B cell (primary cell): ENCODE data around the gene C1orf74. TPM values are rescaled to one million over a fixed set of nuclear protein-coding genes. Genes with fewer than 3 reads are reported as not detected.

Experiments
- ATAC-seq: fragments of 200-7000 bp; cut with Tn5 transposase; one replicate; pipeline ENCODE4 v1.10.0; 2021; ENCODE audit warnings: low read depth, mild to moderate bottlenecking, moderate number of reproducible peaks, moderate library complexity
- CTCF ChIA-PET: fragments of 350-600 bp; sonication (Branson Sonifier 250); formaldehyde crosslinking; loops from one replicate; lab custom pipeline; 2021; ENCODE audit warnings: antibody characterized with exemption, inconsistent platforms; lab: Charles Lee
- POLR2A ChIA-PET: fragments of 350-600 bp; sonication (Branson Sonifier 250); formaldehyde crosslinking; loops from one replicate; lab custom pipeline; 2021; ENCODE audit warnings: antibody characterized with exemption; lab: Charles Lee
- DNase-seq: peaks from one replicate; pipeline ENCODE4 v3.0.0; 2013
- H2AFZ ChIP-seq: 2 replicates; pipeline ENCODE4 v1.6.1; 2012; ENCODE audit warnings: mild to moderate bottlenecking, low read depth, low read length; ENCODE audit not compliant: insufficient read depth, poor library complexity, severe bottlenecking
- H3K27ac ChIP-seq, 2 donors: 1 replicate in 1 of 2; 2 replicates in 1 of 2; pipeline ENCODE4 v1.5.1; 2012 to 2013; ENCODE audit warnings: low read length in 2 of 2, mild to moderate bottlenecking in 2 of 2, moderate library complexity in 1 of 2
- H3K27me3 ChIP-seq, 4 experiments: fragments of 200-600 bp in 1 of 4; sonication (generic) in 1 of 4; replicated peaks in 1 of 4; 1 replicate in 2 of 4; 2 replicates in 2 of 4; pipeline versions ENCODE4 v1.6.1 to v1.7.0; 2013 to 2016; ENCODE audit warnings: low read length in 3 of 4, mild to moderate bottlenecking in 2 of 4, mixed read lengths in 1 of 4, moderate library complexity in 1 of 4; ENCODE audit not compliant: insufficient read depth in 4 of 4, control insufficient read depth in 3 of 4; ENCODE audit errors: control extremely low read depth in 1 of 4
- H3K36me3 ChIP-seq, 2 experiments: replicated peaks in 1 of 2; 1 replicate in 1 of 2; 2 replicates in 1 of 2; pipeline versions ENCODE4 v1.6.1 to v1.7.1; 2013; ENCODE audit warnings: low read length in 1 of 2; ENCODE audit not compliant: insufficient read depth in 2 of 2, control insufficient read depth in 1 of 2; ENCODE audit errors: control extremely low read depth in 1 of 2, extremely low read depth in 1 of 2
- H3K4me1 ChIP-seq, 2 donors: fragments of 200-600 bp in 1 of 2; sonication (generic) in 1 of 2; 1 replicate in 1 of 2; 2 replicates in 1 of 2; pipeline versions ENCODE4 v1.5.1 to v1.6.1; 2013 to 2017; ENCODE audit warnings: low read length in 2 of 2; ENCODE audit not compliant: control insufficient read depth in 2 of 2, insufficient read depth in 2 of 2
- H3K4me2 ChIP-seq: replicated peaks from 2 replicates; pipeline ENCODE3; 2012; ENCODE audit warnings: mild to moderate bottlenecking, low read depth, low read length; ENCODE audit not compliant: poor library complexity, severe bottlenecking
- H3K4me3 ChIP-seq, 5 experiments: fragments of 200-600 bp in 1 of 5; sonication (generic) in 1 of 5; 1 replicate in 3 of 5; 2 replicates in 2 of 5; pipeline versions ENCODE4 v1.5.1 to v1.7.0; 2011 to 2016; ENCODE audit warnings: low read length in 4 of 5, mild to moderate bottlenecking in 4 of 5, low read depth in 2 of 5, control low read depth in 1 of 5, moderate library complexity in 1 of 5; ENCODE audit not compliant: insufficient read depth in 1 of 5; ENCODE audit errors: control extremely low read depth in 1 of 5, extremely low read depth in 1 of 5
- H3K79me2 ChIP-seq: fragments of 200-600 bp; sonication (generic); one replicate; pipeline ENCODE4 v1.6.0; 2016; ENCODE audit warnings: low read length; ENCODE audit not compliant: control insufficient read depth, insufficient read depth
- H3K9ac ChIP-seq: fragments of 200-600 bp; sonication (generic); 2 replicates; pipeline ENCODE4 v1.6.1; 2017; ENCODE audit warnings: mild to moderate bottlenecking, low read length, moderate library complexity
- H3K9me3 ChIP-seq, 3 donors: one replicate each; pipeline versions ENCODE4 v1.6.1 to v1.7.1; 2013; ENCODE audit warnings: low read length in 2 of 3; ENCODE audit not compliant: control insufficient read depth in 2 of 3, insufficient read depth in 1 of 3; ENCODE audit errors: control extremely low read depth in 1 of 3
- H4K20me1 ChIP-seq: 2 replicates; pipeline ENCODE4 v1.6.0; 2012; ENCODE audit warnings: mild to moderate bottlenecking, low read length; ENCODE audit not compliant: insufficient read depth, control insufficient read depth, poor library complexity, severe bottlenecking
- H3K27ac Mint-ChIP-seq: one replicate; pipeline ENCODE4 v1.8.0; 2021; ENCODE audit warnings: mixed read lengths
- H3K27me3 Mint-ChIP-seq: one replicate; pipeline ENCODE4 v1.8.0; 2021; ENCODE audit warnings: mixed read lengths
- H3K4me1 Mint-ChIP-seq: one replicate; pipeline ENCODE4 v1.8.0; 2021; ENCODE audit warnings: mixed read lengths
- H3K4me3 Mint-ChIP-seq: one replicate; pipeline ENCODE4 v1.8.0; 2021; ENCODE audit warnings: mixed read lengths
- H3K9me3 Mint-ChIP-seq: one replicate; pipeline ENCODE4 v1.8.0; 2022; ENCODE audit warnings: mixed read lengths; ENCODE audit not compliant: insufficient read depth
- EZH2 ChIP-seq: IDR thresholded peaks from 2 replicates; pipeline ENCODE4 v1.6.1; 2012; ENCODE audit warnings: borderline replicate concordance, low read depth, mild to moderate bottlenecking, moderate library complexity, low read length; ENCODE audit not compliant: insufficient read depth, poor library complexity, severe bottlenecking
- WGBS: methylation state at CpG from one replicate; pipeline ENCODE4 v1.1.5; 2013; ENCODE audit warnings: missing lambda C conversion rate; ENCODE audit not compliant: insufficient coverage; 5-methylcytosine and 5-hydroxymethylcytosine counted together
- intact Hi-C: fragments of 100-400 bp; cut with micrococcal nuclease; formaldehyde crosslinking; loops from one replicate; pipeline ENCODE4 v1.10.0; 2022
- polyA plus RNA-seq: library from polyadenylated mRNA; depleted of rRNA; stranded (reverse); fragments of >200 nt; gene quantifications from 2 replicates; pipeline ENCODE4 v1.2.3, GENCODE V29; 2012
- total RNA-seq, 2 donors: library from RNA; stranded (reverse); fragments of 120-200 nt in 1 of 2; gene quantifications; 1 replicate in 1 of 2; 2 replicates in 1 of 2; pipeline versions ENCODE4 v1.2.3 to v1.2.4, GENCODE V29; 2013 to 2022
- TF ChIP-seq, protein P1 (sequence below): fragments of 200-600 bp; IDR thresholded peaks from one replicate; pipeline ENCODE4 v1.8.0; 2022; ENCODE audit warnings: antibody characterized with exemption, mild to moderate bottlenecking

Gene C1orf74
- total and polyA plus RNA-seq, 2 donors (not counting 1 experiment from before 2014, with no cell fraction given) = 0.49 to 3.4 TPM

DNA sequence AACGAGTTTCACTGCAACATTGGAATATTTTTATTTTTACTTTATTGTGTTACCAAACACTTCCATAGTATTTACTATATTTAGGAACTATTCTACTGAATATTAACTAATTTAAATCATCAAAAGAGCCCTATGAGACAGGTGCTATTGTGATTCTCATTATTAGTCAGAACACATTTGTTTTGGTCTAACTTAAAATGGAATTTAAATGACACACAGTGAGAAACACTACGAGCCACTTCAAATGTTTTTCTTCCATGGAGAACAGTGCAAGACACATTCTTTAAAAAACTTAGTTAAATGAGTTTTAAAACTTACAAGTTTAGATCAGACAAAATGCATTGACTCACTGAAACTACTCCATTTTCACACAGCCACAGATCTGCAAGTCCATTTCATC, 35.2 kb downstream of the C1orf74 start:
- intact Hi-C loops = loop anchor here (5.0 kb wide), 1 partner anchor 578 kb away; the partner anchor contains the start of gene HHAT
- ChIA-PET CTCF (interaction anchor here (1.4 to 3.2 kb wide), 11 partner anchors 10 to 182 kb away, joined by 3 to 48 read pairs (median 11); partner anchors contain the start of genes C1orf74 and UTP25), POLR2A (no interaction called here)
- H3K27me3 Mint-ChIP-seq = no peaks in the 10 kb centered on the region
- WGBS = no CpG with 5 or more reads among the region's 2 CpGs
- Histone ChIP-seq H4K20me1 (no peaks in the 10 kb centered on the region), H3K27me3 (no peaks in the 10 kb centered on the region), H3K79me2 (peaks cover 1% of the 10 kb centered on the region), H3K4me1 (peaks cover 29 to 36% of the 10 kb centered on the region in 2 donors), H3K4me2 (no peak overlapping the region), H3K27ac (no peak overlapping the region), H2AFZ (no peak overlapping the region), H3K9ac (no peak overlapping the region), H3K4me3 (no peak overlapping the region), H3K9me3 (no peaks in the 10 kb centered on the region), H3K36me3 (no peaks in the 10 kb centered on the region)
- peaks cover 35% of the 10 kb centered on the region for H3K4me1 Mint-ChIP-seq
- ATAC-seq (no peak), DNase-seq (no peak)
- no peak overlapping the region for H3K27ac Mint-ChIP-seq
- H3K9me3 Mint-ChIP-seq = no peaks in the 10 kb centered on the region
- no peak overlapping the region for H3K4me3 Mint-ChIP-seq
- no peak for TF ChIP-seq EZH2
- TF ChIP-seq, protein P1, sequence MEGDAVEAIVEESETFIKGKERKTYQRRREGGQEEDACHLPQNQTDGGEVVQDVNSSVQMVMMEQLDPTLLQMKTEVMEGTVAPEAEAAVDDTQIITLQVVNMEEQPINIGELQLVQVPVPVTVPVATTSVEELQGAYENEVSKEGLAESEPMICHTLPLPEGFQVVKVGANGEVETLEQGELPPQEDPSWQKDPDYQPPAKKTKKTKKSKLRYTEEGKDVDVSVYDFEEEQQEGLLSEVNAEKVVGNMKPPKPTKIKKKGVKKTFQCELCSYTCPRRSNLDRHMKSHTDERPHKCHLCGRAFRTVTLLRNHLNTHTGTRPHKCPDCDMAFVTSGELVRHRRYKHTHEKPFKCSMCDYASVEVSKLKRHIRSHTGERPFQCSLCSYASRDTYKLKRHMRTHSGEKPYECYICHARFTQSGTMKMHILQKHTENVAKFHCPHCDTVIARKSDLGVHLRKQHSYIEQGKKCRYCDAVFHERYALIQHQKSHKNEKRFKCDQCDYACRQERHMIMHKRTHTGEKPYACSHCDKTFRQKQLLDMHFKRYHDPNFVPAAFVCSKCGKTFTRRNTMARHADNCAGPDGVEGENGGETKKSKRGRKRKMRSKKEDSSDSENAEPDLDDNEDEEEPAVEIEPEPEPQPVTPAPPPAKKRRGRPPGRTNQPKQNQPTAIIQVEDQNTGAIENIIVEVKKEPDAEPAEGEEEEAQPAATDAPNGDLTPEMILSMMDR = no peak

DNA sequence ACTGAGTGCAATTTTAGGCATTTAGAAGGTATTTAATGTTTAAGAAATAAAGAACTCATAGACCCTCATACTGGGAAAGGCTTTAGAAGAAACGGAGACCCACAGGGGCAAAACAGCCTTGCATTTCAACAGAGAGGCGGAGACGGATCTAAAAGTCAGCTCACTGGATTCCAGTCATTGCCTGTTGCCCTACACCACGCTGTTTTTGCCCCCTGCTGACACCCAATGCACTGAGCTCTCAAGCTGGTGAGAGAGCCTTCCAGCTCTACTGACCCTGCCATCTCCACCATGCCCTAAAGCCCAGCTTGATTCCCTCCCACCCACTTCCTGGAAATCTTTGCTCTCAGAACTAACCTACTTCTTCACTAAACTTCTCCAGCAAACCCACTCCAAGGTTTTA, 35.7 kb downstream of the C1orf74 start:
- Histone ChIP-seq H3K4me1 (peaks cover 29 to 36% of the 10 kb centered on the region in 2 donors), H3K4me3 (no peak overlapping the region), H3K9me3 (no peaks in the 10 kb centered on the region), H2AFZ (peak overlapping the region; percentile 86), H4K20me1 (no peaks in the 10 kb centered on the region), H3K79me2 (no peaks in the 10 kb centered on the region), H3K4me2 (peak overlapping the region; percentile 81), H3K27ac (no peak overlapping the region), H3K9ac (no peak overlapping the region), H3K36me3 (no peaks in the 10 kb centered on the region), H3K27me3 (no peaks in the 10 kb centered on the region)
- CTCF ChIA-PET = interaction anchor here (0.8 to 3.2 kb wide), 18 partner anchors 8 to 182 kb away, joined by 3 to 48 read pairs (median 7); partner anchors contain the start of genes C1orf74, TRAF3IP3 and UTP25
- H3K9me3 Mint-ChIP-seq = no peaks in the 10 kb centered on the region
- POLR2A ChIA-PET = no interaction called here
- no peaks in the 10 kb centered on the region for H3K27me3 Mint-ChIP-seq
- 82% methylated on average over 4 of the region's 4 CpGs for WGBS
- no peak for TF ChIP-seq EZH2
- TF ChIP-seq, protein P1 = no peak
- intact Hi-C loops = loop anchor here (5.0 kb wide), 1 partner anchor 579 kb away; the partner anchor contains the start of gene HHAT
- H3K4me1 Mint-ChIP-seq = peaks cover 35% of the 10 kb centered on the region
- ATAC-seq (no peak), DNase-seq (no peak)
- no peak overlapping the region for H3K27ac Mint-ChIP-seq
- no peak overlapping the region for H3K4me3 Mint-ChIP-seq
